Frontal cortex (tissue), 4 donors: Measurements from ENCODE around the gene KRR1. TPM values are rescaled to one million over a fixed set of nuclear protein-coding genes. Genes with fewer than 3 reads are reported as not detected.
"Not testable (repeated sequence)": the region's sequence is repeated elsewhere in the genome, so short reads cannot be mapped to it uniquely, and the experiment has no call there.

ENCODE experiments used
- DNase-seq, 2 donors: peaks; one replicate each; pipeline ENCODE4 v3.0.0; 2012; ENCODE audit warnings: low spot score in 2 of 2
- FAIRE-seq: peaks from 2 replicates; lab custom pipeline; 2012; peaks lifted over from hg19 to GRCh38; lab: Jason Lieb, UNC
- total RNA-seq: library from RNA; depleted of rRNA; stranded (reverse); fragments of >200 nt; gene quantifications from one replicate; pipeline ENCODE4 v1.2.3, GENCODE V29; 2014
- donor health status: control.
- donor health status: control.
- donor health status: control.

Gene KRR1
- total RNA-seq, 1 donor from 2014 or later = 23.2 TPM

GRCh38 chr12:75480469-75480949 lies 30.9 kb downstream of the KRR1 start, which contains the start of gene GLIPR1:
TSS of gene GLIPR1 (plus strand) at chr12:75480755. CDS start at chr12:75480881, 126 bp downstream.
- DNase-seq (peak in 1 of 2 donors; percentile 28), FAIRE-seq (no peak)

GRCh38 chr12:75479963-75480461 lies 31.4 kb downstream of the KRR1 start:
- DNase-seq = no peak

GRCh38 chr12:75478116-75478794 lies 33.2 kb downstream of the KRR1 start:
- FAIRE-seq (no peak), DNase-seq (no peak)

More at GRCh38 chr12:75479963-75480461, 31.4 kb downstream of the KRR1 start:
- FAIRE-seq = no peak

- FAIRE-seq = no peak
- no peak for DNase-seq
These were observed 34.3 kb downstream of the KRR1 start for GRCh38 chr12:75477137-75477536.

GRCh38 chr12:75476071-75476470 lies 35.3 kb downstream of the KRR1 start:
- FAIRE-seq (no peak), DNase-seq (no peak)

- FAIRE-seq (no peak), DNase-seq (no peak)
These were observed 37.3 kb downstream of the KRR1 start for GRCh38 chr12:75474116-75474515.

GRCh38 chr12:75471902-75472890 lies 39.2 kb downstream of the KRR1 start:
- FAIRE-seq = no peak
- no peak for DNase-seq

GRCh38 chr12:75460204-75460603 lies 51.2 kb downstream of the KRR1 start:
- FAIRE-seq = no peak

GRCh38 chr12:75459755-75460154 lies 51.7 kb downstream of the KRR1 start:
- no peak for FAIRE-seq
- DNase-seq = no peak

More at GRCh38 chr12:75460204-75460603, 51.2 kb downstream of the KRR1 start:
- no peak for DNase-seq

- not testable (repeated sequence) for FAIRE-seq, DNase-seq
These were observed 53.5 kb downstream of the KRR1 start for GRCh38 chr12:75457866-75458265.

GRCh38 chr12:75457191-75457590 lies 54.2 kb downstream of the KRR1 start:
- FAIRE-seq (no peak), DNase-seq (no peak)

GRCh38 chr12:75455839-75456238 lies 55.6 kb downstream of the KRR1 start:
- FAIRE-seq (no peak), DNase-seq (no peak)

GRCh38 chr12:75452675-75453330 lies 58.6 kb downstream of the KRR1 start:
- FAIRE-seq = no peak
- DNase-seq = no peak

GRCh38 chr12:75447691-75448393 lies 63.6 kb downstream of the KRR1 start:
- FAIRE-seq (no peak), DNase-seq (no peak)

- FAIRE-seq (no peak), DNase-seq (no peak)
These were observed 64.6 kb downstream of the KRR1 start for GRCh38 chr12:75446857-75447256.

- FAIRE-seq, DNase-seq: not testable (repeated sequence)
These were observed 66.3 kb downstream of the KRR1 start for GRCh38 chr12:75445137-75445507.

GRCh38 chr12:75444429-75445136 lies 66.8 kb downstream of the KRR1 start:
- DNase-seq = no peak
- FAIRE-seq = no peak

GRCh38 chr12:75443709-75444108 lies 67.7 kb downstream of the KRR1 start:
- DNase-seq = no peak
- no peak for FAIRE-seq

GRCh38 chr12:75442454-75442853 lies 69.0 kb downstream of the KRR1 start:
- FAIRE-seq, DNase-seq: not testable (repeated sequence)
